GM21447 (cell line): ENCODE results near the gene RECK.
A peak's percentile ranks its signal among the peaks of the same experiment; 100 is the strongest.
"Not testable (repeated sequence)": the region's sequence is repeated elsewhere in the genome, so short reads cannot be mapped to it uniquely, and the experiment has no call there.

Source experiments
- ATAC-seq: cut with Tn5 transposase; IDR thresholded peaks from one replicate; pipeline ENCODE4 v1.9.1; 2021; ENCODE audit not compliant: unreplicated experiment

The RECK gene

DNA sequence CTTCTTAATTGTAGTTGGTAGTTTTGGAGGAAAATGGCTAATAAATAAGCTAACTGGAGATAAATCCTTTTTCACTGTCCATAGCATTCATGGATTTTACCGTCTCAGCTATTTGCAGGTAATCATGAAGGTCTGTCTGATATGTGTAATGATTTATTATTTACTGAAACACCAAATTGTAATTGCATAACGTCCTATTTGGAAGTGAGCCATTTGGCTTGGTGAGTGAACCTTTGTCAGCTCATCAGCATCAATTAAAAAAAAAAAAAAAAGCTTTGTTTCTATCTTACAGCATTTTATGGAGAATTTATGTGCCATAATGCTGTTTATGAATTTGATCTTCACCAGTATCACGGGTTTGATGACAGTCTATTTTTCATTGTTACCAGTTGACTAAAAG, 20.2 kb downstream of the RECK start:
- ATAC-seq = no peak

GRCh38 chr9:36063804-36064447, 27.2 kb downstream of the RECK start:
- no peak for ATAC-seq

DNA sequence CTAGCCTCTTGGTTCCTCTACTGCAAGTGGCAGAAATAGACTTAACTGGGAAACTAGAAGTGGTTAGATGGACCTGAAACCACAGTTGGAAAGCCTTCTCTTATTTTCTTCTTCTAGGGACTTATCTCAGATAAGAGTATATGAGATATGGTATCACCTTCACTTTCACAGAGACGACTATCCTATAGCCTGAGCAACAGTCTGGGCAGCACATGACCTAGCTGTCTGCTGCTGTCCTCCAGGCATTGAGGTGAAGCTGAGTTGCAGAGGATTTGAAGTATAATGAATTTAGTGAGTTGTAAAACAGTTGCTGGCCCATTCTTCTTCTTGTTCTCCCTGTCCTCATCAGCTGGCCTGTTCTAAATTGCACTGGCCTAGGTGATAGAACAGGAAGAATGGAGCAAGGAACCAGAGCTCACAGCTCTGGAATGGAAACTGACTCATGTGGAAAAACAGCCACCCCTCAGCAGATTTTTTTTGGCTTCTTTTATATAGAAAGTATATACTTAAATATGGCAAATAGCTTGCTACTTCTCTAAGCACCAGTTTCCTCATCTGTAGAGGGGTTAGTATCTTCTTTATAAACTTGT, 27.8 kb downstream of the RECK start:
- ATAC-seq = no peak

DNA sequence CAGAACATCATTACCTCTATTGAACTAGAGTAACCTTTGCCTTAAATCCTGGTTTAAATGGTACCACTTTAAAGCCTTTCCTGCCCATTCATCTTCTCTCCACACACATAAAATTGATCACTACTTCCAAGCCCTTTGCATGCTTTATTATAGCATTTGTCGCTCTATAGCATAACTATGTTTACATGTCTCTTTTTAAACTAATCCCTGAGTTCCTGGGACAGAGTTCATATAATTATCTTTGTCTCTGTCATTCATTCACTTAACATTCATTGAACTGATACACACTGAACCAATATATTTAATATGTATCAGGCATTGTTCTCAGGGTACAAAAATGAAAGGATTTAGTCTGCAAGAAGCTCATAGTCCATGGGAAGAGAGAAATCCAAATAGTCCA, 37.3 kb downstream of the RECK start:
- ATAC-seq = no peak

GRCh38 chr9:36074870-36075532, 38.3 kb downstream of the RECK start:
- ATAC-seq = no peak

- no peak for ATAC-seq
Observed at GRCh38 chr9:36078051-36078450, 41.3 kb downstream of the RECK start.

GRCh38 chr9:36080519-36080918, 43.8 kb downstream of the RECK start:
- ATAC-seq = no peak

DNA sequence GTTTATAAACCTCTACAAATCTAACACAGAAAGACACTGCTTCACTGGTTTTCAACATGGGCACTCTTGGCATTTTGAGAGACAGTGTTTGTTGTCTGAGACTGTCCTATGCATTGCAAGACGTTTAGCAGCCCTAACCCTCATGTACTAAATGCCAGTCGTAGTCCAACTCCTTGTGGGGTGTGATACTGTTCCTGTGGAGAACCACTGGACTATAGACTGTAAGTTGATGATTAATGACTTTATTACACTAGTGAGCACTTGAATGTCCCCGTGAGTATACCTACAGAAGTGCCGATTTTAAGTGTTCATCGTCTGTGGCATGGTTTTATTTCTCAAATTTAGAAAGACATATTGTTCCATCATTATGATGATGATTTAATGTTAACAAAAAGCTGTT, 46.2 kb downstream of the RECK start:
- ATAC-seq = no peak

- no peak for ATAC-seq
Observed at GRCh38 chr9:36086442-36086841, 49.7 kb downstream of the RECK start.

- not testable (repeated sequence) for ATAC-seq
Observed at GRCh38 chr9:36087054-36087453, 50.3 kb downstream of the RECK start.

- no peak for ATAC-seq
Observed at GRCh38 chr9:36088020-36088419, 51.3 kb downstream of the RECK start.

- ATAC-seq = no peak
Observed at GRCh38 chr9:36091026-36091953, 54.6 kb downstream of the RECK start.

GRCh38 chr9:36092014-36092413, 55.3 kb downstream of the RECK start:
- no peak for ATAC-seq

DNA sequence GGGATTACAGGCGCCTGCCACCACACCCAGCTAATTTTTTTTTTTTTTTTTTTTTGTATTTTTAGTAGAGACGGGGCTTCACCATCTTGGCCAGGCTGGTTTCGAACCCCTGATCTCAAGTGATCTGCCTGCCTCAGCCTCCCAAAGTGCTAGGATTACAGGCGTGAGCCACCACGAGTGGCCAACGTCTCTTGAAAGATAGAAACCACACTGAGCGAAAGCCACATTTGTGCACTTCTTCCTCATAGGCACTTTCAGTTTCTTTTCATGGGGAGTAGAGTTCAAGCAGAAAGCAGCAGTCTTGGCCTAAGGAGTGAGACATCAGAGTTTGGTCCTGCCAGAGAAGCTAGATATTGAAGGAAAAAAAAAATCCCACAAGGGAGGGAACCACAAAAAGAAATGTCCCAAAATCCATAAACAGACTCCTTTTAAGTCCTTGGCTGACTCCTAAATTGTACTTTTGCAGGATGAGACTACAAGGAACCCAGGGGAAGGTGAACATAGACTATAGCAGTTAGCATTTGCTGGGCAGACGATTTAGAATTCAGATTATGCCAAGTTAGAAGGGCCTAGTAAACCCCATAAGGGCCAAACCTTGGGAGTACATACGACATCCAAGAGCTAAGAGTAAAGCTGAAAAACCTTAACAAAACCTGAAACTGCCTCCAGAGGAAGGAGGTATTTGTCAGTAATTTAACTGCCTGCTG, 55.9 kb downstream of the RECK start:
- ATAC-seq = peak; percentile 98

DNA sequence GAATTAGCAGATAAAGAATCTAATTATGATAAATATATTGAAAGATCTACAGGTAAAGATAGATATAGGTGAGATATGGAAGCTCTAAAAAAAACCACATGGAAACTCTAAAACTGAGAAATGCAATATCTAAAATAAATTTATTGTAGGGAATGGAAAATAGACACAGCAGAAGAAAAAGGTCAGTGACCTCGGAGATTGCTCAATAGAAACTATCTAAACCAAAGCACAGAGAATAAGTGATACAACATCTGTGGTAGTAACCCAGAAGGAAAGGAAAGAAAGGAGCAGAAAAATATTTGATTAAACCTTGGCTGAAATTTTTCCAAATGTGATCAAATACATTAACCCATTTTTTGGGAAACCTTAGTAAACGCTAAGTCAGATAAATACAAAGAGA, 56.7 kb downstream of the RECK start:
- ATAC-seq = no peak

GRCh38 chr9:36099718-36100117, 63.0 kb downstream of the RECK start:
- ATAC-seq = no peak

GRCh38 chr9:36100532-36100931, 63.8 kb downstream of the RECK start:
- no peak for ATAC-seq

- no peak for ATAC-seq
Observed at GRCh38 chr9:36101916-36102741, 65.4 kb downstream of the RECK start.

DNA sequence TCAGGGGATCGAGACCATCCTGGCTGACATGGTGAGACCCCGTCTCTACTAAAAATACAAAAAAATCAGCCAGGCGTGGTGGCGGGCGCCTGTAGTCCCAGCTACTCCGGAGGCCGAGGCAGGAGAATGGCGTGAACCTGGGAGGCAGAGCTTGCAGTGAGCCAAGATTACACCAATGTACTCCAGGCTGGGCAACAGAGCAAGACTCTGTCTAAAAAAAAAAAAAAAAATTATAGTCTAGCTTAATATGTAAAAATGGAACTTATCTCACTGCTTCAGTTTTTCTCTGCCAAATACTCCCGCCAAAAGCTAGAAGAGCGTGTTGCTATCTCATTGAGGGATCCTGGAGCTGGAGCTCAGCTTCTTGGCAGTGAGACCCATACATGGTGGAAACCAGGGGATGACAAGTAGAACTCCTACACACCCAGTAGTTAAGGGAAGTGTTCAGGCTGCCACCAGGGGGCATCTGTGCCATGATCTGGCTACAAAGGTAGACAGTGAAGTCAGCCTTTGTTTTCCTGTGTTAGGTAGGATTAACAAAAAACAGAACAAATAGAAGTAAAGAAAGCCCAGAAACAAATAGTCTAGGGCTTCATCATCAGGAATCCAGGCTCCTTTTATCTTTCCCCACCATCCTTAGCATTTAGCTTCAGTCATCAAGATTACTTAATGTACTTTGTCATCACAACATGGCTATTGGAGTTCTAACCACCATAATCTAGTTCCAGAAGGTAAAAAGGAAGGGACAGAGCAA, 66.2 kb downstream of the RECK start:
- ATAC-seq = no peak
